ENCODE results near the gene CRACR2B.

The CRACR2B gene

DNA sequence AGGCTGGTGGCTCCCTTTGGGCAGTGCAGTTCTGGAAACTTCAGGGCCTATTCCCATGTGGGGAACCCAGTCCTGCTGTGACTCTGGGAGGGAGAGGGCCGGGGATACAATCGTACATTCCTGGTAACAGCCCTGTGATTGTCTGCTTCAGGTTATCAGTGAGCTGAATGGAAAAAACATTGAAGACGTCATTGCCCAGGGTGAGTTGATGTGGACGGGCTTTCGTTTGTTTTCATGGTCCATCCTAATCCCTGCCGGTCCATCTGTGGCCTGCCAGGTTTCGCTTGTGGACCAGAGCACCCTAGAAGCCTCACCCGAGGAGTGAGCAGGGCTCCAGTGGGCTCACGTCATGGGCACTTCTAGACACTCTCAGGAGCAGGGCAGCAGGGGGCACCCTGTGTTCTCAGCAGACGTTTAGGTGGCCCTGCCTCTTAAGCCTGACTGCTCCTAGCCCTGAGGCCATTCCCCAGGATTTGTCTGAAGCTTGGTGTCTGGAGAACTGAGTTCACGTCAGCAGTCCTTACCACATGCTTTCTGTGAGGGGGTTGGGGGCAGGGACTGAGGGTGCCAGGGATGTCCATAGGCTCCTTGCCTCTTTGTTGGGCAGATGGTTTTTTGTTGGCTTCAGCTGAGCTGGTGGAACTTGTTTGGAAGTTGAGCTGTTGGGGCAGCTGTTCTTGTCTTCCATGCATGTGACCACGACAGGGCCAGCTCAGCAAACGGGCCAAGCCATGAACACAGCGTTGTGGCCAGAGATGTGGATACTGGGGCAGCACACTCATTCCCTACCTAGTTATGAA lies 16.1 kb upstream of the CRACR2B start:
- DNase-seq: no peak

DNA sequence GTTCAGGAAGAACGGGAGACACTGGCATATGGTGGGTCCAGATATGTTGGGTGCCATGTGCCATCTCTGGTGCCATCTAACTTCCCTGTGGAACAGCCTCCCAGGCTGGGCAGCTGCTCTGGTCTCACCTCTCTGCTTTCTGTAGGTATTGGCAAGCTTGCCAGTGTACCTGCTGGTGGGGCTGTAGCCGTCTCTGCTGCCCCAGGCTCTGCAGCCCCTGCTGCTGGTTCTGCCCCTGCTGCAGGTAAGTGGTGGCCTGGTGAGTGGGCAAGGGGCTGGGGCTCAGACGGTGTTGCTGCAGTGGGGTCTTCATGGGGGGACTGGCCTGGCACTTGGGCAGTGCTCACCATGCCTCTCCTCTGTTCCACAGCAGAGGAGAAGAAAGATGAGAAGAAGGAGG lies 15.3 kb upstream of the CRACR2B start:
- no peak for DNase-seq

DNA sequence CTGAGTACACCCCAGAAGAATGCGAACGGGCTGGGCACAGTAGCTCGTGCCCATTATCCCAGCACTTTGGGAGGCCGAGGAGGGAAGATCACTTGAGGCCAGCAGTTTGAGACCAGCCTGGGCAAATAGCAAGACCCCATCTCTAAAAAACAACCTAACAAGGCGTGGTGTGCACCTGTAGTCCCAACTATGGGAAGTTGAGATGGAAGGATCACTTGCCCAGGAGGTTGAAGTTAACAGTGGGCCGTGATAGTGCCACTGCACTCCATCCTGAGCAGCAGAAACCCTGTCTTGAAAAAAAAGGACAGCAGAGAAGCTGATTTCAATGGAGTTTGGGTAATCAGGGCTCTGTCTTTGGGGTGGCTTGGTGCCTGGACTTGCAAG lies 14.7 kb upstream of the CRACR2B start:
- DNase-seq: no peak

DNA sequence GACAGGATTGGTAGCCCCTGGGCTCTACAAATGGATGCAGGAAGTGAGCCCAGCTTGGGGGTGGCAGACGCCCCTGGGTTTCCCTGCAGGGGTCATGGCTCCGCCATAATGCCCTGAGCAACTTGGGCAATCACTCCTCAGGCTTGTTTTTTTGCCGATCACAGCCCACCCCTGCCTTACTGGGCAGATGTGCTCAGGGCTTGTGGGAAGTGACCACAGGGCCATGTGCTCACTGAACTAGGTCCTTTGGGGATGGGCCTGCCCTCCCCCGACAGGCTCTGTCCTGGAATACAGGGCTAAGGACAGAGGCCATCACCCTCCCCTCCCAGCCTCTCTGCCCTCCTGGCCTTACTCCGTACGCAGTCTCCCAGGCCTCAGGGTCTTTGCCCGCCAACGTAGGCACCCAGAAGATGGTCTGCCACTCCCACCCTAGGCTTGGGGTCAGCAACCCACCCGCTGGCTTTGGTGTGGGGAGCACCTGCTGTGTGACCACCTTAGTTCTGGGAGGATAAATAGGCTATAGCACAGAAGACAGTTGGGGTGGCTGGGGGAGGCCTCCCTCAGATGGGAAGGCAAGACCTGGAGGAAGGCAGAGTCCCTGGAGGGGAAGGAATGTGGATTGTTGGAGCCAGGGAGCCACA lies 14.1 kb upstream of the CRACR2B start:
- no peak for DNase-seq

DNA sequence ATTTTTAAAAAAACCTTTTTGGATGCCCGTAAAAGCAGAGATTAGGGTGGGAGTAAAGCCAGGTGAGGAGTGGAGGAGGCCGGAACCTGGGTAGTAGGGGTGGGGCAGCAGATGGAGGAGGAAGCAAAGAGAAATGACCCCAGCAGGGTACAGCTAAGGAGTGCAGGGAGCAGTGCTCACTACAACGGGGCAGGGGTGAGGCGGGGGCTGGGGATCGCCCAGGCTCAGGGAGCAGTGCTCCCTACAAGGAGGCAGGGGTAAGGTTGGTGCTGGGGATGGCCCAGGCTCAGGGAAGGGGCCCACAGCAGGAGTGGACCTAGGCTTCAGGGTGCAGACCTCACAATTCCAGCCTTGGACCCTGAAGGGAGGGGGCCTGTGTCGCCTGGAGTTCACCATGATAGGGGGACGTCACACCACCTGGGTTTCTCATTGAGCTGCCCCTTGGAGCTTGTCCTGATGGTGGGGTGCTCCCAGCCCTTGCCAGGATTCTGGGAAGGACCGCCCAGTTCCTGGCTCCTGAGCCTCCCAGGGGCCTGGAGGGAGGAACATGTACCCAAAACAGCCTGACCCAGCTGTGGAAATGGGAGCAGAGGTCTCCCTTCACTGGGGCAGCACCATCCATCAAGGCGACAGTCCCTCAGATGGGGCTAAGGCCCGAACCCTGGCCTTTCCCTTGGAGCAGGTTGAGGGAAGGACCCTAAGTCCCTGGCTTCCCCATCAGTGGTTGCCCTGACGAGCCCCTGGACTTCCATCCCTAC lies 11.9 kb upstream of the CRACR2B start:
- DNase-seq: no peak

DNA sequence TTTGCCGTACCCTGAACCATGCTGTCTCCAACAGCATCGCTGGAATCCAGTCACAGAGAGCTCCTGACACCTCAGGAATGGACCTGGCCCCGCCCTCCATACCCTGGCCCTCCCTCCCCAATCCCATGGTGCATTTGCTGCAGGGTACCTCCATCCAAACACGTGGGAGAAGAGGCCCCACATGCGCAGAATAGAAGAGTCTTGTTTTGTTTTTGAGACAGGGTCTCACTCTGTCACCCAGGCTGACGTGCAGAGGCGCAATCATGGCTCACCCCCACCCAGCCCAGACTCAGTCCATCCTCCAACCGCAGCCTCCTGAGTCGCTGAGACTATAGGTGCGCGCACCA lies 11.3 kb upstream of the CRACR2B start:
- no peak for DNase-seq

DNA sequence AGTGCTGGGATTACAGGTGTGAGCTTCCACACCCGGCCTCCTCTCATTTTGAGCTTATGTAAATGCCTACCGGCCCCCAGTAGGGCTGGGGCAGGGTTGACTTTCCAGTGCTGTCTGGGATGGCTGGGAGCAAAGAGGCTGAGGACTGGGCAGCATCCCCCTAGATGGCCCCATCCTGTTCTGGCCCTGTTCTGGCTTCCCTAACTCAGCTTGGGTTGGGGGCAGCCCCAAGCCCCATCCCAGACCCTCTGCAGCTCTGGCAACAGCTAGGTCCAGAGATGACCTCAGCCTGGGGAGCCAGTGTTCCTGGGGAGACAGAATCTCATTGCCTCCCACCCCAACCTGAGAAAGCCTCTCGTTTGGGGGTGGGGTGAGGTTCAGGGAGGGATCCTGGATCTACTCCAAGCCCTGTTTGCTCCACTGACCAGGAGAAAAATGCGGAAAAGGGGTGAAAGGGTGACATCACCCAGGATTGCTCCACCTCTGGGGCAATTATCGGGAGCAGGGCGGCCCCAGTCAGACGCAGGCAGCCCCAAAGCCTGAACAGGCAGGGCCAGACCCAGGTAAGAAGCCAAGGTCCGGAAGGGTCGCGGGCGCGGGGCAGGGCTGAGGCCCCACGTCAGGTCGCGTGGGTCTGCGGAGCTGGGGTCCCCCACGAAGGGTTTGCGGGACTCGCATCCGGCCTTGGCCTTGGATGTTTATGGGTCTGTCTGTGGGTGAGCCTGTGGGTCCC lies 9.2 kb upstream of the CRACR2B start, which contains the start of gene PNPLA2:
Gene PNPLA2, plus strand, starts transcription at position 519 of the 733 bp plus-strand sequence. CDS start 805 bp downstream, outside the sequence.
- DNase-seq: no peak

DNA sequence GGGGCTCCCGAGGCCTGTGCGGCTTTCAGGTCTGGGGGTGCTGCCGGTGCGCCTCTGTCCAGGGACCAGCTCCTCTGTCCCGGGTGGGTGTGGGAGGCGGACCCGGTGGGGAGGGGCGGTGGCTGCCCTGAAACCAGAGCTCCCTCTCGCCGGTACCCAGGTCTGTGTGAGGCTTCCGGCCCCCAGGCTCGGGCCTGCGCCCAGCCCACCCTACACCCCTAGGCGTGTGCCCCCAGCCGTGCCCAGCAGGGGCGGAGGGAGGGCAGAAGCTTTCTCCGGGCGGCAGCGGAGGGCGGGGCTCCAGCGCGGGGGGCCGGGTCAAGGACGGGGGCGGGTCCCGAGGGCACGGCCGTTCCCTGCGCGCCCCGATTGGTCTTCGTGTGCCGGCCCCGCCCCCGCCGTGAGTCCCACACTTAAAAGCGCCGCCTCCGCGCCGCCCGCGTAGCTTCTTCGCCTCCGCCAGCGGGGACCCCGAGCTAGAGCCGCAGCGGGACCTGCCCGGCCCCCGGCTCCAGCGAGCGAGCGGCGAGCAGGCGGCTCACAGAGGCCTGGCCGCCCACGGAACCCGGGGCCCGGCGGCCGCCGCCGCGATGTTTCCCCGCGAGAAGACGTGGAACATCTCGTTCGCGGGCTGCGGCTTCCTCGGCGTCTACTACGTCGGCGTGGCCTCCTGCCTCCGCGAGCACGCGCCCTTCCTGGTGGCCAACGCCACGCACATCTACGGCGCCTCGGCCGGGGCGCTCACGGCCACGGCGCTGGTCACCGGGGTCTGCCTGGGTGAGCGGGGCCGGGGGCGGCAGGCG lies 8.4 kb upstream of the CRACR2B start:
- DNase-seq: peak; percentile 77

DNA sequence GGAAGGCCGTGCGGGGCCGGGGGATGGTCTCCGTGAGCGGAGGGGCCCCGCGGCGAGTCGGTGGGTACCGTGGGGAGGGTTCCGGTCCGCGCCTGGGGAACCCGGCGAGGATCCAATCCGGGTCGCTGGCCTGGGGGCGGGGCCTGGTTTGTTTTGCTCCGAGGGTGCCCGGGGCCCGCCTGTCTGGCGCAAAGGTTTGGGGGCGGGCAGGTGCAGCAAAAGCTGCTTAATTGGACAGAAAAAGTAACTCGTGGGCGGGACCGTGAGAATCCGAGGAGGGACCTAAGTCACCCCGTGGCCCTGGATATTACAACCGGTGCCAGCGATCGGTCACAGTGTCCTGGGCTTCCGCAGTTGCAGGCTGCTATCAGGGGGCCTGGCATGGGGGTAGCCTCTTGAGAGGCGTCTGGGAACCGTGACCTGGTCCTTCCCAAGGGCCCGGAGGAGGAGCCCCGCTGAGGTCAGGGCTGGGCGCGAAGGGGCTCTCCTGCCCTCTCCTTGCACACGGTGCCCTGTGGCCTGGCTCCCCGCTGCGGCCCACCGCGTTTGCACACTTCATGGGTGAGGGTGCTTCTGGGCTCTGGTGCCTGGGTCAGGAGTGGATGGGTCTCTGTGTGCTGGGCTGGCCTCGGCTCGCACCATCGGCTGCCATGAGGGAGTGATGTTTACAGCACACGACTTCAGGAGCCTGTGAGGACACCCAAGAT lies 7.6 kb upstream of the CRACR2B start:
- DNase-seq: peak; percentile 57

DNA sequence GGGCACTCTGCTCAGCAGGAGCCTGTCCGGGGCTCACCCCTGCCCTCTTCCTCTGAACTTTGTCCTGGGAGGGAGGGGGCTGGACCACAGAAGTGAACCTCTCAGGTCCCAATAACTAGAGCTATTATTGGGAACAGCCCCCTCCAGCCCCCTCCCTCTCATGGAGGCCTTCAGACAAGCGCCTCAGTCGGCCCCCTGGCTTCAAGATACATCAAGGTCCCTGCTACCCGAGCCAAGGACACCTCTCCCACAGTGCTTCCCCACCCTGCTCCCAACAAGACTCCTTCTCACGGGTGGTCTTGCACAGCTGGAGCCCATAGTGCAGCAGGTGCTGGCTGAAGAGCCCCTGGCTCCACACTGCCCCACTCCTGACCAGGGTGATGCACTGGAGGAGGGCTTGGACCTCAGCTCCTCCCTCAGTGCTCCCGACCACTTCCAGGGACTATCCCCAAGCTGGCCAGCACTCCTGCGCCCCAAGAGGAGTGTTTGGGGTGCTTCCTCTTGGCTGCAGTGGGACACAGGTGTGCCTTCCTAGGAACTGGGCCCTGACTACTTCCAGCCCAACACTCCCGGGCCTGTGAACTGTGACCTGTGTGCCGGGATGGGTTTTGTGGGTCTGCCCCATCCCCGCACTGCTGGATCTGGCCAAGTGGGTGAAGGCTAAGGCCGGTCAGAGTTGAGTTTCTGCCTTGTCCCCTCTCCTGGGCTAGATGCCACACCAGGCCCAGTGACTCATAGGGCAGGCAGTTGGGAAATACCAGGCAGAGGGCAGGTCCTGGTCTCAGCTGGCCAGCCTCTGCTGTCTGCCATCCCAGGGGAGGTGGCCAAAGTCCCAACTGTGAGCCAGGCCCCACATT lies 6.8 kb upstream of the CRACR2B start:
- no peak for DNase-seq

DNA sequence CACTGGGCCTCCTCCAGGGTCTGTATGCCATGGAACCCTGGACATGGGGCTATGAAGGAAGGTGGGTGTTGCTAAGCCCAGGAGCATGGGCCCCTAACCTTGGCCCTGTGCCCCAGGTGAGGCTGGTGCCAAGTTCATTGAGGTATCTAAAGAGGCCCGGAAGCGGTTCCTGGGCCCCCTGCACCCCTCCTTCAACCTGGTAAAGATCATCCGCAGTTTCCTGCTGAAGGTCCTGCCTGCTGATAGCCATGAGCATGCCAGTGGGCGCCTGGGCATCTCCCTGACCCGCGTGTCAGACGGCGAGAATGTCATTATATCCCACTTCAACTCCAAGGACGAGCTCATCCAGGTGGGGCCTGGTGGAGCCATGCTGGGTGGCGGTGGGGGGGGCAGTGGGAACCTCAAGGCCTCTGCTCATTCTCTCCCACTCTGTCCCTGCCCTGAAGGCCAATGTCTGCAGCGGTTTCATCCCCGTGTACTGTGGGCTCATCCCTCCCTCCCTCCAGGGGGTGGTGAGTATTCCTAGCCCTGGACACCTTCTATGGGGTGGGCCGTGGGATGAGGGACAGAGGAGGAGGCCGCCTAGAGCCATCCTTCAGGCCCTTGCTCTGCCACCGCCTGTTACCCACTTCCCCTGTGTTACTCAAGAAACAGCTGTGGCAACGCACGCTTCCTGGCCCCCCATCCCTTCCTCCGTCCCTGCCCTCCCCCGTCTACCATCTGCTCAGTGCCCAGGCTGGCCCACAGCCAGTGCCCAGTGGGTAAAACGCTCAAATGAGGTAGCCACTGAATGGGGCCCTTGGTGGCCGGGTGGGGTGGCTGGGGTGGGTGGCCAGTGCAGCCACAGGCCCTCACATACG lies 6.0 kb upstream of the CRACR2B start:
- no peak for DNase-seq

DNA sequence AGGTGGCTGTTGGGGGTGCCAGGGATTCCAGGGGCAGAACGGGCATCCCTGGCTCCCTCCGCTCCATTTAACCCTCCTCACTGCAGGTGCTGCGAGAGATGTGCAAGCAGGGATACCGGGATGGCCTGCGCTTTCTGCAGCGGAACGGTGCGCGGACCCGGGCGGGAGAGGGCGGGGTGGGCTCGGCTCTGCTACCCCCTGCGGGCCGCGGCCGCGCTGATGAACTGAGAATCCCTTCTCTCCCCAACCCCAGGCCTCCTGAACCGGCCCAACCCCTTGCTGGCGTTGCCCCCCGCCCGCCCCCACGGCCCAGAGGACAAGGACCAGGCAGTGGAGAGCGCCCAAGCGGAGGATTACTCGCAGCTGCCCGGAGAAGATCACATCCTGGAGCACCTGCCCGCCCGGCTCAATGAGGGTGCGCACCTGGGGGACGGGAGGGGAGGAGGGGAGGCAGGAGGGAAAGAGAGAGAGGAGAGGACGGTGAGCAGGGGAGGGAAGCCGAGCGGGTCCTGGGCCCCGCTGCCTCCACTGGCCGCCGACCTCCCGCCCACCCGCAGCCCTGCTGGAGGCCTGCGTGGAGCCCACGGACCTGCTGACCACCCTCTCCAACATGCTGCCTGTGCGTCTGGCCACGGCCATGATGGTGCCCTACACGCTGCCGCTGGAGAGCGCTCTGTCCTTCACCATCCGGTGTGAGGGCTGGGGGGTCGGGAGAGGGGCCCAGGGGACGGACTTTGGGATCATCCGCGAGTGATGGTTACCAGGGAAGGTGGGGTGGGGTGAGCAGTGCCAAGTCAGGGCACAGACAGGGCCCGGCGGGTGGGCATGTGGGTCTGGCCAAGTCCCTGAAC lies 4.1 kb upstream of the CRACR2B start:
- DNase-seq: no peak

DNA sequence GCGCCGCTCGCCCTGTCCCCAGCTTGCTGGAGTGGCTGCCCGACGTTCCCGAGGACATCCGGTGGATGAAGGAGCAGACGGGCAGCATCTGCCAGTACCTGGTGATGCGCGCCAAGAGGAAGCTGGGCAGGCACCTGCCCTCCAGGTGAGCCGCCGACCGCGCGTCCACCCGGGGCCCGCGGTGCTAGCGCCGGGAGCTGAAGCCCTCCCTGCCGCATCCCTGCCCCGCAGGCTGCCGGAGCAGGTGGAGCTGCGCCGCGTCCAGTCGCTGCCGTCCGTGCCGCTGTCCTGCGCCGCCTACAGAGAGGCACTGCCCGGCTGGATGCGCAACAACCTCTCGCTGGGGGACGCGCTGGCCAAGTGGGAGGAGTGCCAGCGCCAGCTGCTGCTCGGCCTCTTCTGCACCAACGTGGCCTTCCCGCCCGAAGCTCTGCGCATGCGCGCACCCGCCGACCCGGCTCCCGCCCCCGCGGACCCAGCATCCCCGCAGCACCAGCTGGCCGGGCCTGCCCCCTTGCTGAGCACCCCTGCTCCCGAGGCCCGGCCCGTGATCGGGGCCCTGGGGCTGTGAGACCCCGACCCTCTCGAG lies 3.3 kb upstream of the CRACR2B start:
- no peak for DNase-seq

DNA sequence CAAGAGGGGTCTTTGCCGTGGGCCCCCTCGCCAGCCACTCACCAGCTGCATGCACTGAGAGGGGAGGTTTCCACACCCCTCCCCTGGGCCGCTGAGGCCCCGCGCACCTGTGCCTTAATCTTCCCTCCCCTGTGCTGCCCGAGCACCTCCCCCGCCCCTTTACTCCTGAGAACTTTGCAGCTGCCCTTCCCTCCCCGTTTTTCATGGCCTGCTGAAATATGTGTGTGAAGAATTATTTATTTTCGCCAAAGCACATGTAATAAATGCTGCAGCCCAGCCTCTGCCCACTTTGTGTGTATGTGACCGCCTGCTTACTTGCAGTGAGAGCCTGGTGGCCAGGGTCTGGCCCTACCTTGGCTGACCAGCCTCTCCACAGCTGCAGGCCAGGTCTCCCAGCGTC lies 2.8 kb upstream of the CRACR2B start:
- DNase-seq: no peak

DNA sequence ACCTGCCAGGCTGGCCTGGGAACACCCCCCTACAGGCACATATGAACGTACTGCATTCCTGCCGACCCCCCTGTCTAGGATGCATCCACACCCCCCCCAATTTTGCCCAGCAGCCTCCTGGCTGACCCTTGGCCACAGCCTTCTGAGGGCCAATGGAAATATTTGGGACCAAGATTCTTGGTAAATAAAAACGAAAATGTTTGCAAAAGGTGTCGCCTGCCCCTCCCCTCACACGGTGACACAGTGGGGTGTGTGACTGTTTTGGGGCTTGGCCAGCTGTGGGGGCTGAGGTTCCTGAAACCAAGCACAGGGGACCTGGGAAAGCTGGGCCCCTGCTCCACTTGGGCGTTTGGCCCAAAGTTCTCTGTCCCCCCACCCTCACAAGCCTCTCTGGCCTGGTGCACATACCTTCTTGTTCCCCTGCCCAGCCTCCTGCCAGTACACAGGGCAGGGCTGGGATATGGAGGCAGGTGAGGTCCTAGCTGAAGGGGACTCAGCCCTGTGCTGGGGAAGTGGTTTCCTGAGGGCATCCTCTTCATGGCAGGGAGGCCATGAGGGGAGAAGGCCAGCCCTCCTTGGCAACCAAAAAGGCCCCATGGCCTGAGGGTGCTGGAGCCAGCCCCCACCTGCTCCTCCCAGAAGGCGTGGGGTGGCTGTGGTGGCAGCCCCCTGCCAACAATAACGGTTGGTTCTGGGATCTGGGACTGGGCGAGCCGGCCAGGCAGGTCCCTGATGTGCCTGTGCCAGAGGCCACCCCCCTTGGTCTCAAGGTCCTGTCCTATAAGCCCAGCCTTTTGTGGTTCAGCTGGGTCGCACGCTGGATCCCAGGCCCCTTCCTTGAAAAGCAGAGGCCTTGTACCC lies 2.1 kb upstream of the CRACR2B start:
- no peak for DNase-seq

DNA sequence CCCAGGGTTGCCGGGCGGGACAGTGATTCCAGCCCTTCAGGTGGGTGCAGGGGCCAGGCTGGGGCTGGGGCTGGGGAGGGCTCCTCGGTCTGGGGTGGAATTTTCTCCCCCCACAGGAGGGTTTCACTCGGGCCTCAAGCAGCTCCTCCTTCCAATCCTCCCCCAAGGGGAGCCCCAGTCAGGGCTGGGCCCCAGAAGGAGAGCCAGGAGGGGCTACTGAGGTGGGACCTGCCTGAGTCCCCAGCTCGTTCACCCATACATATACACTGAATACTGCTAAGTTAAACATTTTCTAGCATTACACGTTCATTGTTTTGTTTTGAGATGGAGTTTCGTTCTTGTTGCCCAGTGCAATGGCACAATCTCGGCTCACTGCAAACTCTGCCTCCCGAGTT lies 1.5 kb upstream of the CRACR2B start:
- no peak for DNase-seq

DNA sequence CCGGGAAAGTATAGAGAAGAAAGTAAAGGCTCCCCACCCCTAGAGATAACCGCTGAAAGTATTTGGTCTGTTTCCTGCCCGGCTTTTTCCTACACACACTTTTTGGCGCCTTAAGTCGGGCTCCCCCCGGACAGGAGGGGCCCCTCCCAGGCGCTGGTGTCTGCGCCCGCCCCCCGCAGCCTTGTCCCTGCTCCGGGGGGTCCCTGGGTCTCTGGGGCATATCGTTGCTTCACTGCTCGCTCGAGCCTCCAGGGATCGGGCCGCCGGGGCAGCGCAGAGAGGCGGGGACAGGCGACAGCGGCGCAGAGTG lies 928 bp upstream of the CRACR2B start:
- DNase-seq: no peak
